IMR-90 (cell line): ENCODE measurements around the gene FSTL5.

Source experiments
- BHLHE40 ChIP-seq: fragments of 150-350 bp; IDR thresholded peaks from 2 replicates; pipeline ENCODE4 v1.6.1; 2016; ENCODE audit warnings: mild to moderate bottlenecking, low read depth, low read length
- CTCF ChIP-seq: conservative IDR thresholded peaks from 2 replicates; pipeline ENCODE4 v1.5.1; 2012; ENCODE audit warnings: mild to moderate bottlenecking, low read depth, low read length, improper control_type of control experiment
- ELK1 ChIP-seq: fragments of 150-350 bp; IDR thresholded peaks from 2 replicates; pipeline ENCODE4 v1.6.1; 2016; ENCODE audit warnings: low read depth, mild to moderate bottlenecking, low read length, moderate library complexity, borderline replicate concordance
- MXI1 ChIP-seq: IDR thresholded peaks from 2 replicates; pipeline ENCODE4 v1.6.1; 2012; ENCODE audit warnings: low read depth, mild to moderate bottlenecking, low read length, moderate library complexity, borderline replicate concordance
- POLR2A ChIP-seq: IDR thresholded peaks from 2 replicates; pipeline ENCODE4 v1.6.1; 2012; ENCODE audit warnings: mild to moderate bottlenecking, low read depth, low read length

GRCh38 chr4:161442921-161443320, 720.9 kb downstream of the FSTL5 start:
- no peak for TF ChIP-seq POLR2A
- TF ChIP-seq BHLHE40: no peak
- TF ChIP-seq CTCF: no peak
- no peak for TF ChIP-seq MXI1
- no peak for TF ChIP-seq ELK1
